Mesothelial cell of epicardium (in vitro differentiated cells): Measurements from ENCODE around the gene DYNC1H1. TPM values are rescaled to one million over a fixed set of nuclear protein-coding genes. Genes with fewer than 3 reads are reported as not detected.

Source experiments
- DNase-seq, 2 experiments: peaks; one replicate each; pipeline ENCODE4 v3.0.0; 2021; ENCODE audit warnings: low spot score in 2 of 2; ENCODE audit not compliant: unreplicated experiment in 2 of 2
- H3K27ac Mint-ChIP-seq: 2 replicates; pipeline ENCODE4 v1.8.0; 2021; ENCODE audit warnings: mixed read lengths
- H3K27me3 Mint-ChIP-seq: 2 replicates; pipeline ENCODE4 v1.8.0; 2021; ENCODE audit warnings: low read depth, mixed read lengths
- H3K36me3 Mint-ChIP-seq: 2 replicates; pipeline ENCODE4 v1.8.0; 2021; ENCODE audit warnings: mixed read lengths
- H3K4me1 Mint-ChIP-seq: 2 replicates; pipeline ENCODE4 v1.8.0; 2021; ENCODE audit warnings: mixed read lengths
- H3K4me3 Mint-ChIP-seq: 2 replicates; pipeline ENCODE4 v1.8.0; 2021; ENCODE audit warnings: mild to moderate bottlenecking, moderate library complexity, mixed read lengths
- H3K9me3 Mint-ChIP-seq: 2 replicates; pipeline ENCODE4 v1.8.0; 2021; ENCODE audit warnings: mixed read lengths
- CTCF ChIP-seq: fragments of 200-600 bp; sonication (generic); IDR thresholded peaks from one replicate; pipeline ENCODE4 v1.5.0; 2021; ENCODE audit warnings: antibody characterized with exemption; ENCODE audit not compliant: unreplicated experiment
- total RNA-seq: library from RNA; stranded (reverse); gene quantifications from 3 replicates; pipeline ENCODE4 v1.2.1, GENCODE V29; 2021

The DYNC1H1 gene
- total RNA-seq, 1 donor from 2014 or later = 515 TPM

GRCh38 chr14:102033241-102033640, 68.9 kb downstream of the DYNC1H1 start:
- no peak overlapping the region for H3K27ac Mint-ChIP-seq
- DNase-seq = no peak
- TF ChIP-seq CTCF = no peak
- H3K27me3 Mint-ChIP-seq = no peaks in the 10 kb centered on the region
- H3K36me3 Mint-ChIP-seq = peaks cover 61% of the 10 kb centered on the region
- H3K9me3 Mint-ChIP-seq = no peaks in the 10 kb centered on the region
- H3K4me1 Mint-ChIP-seq = no peaks in the 10 kb centered on the region
- H3K4me3 Mint-ChIP-seq = no peak overlapping the region

- Mint-ChIP-seq H3K9me3 (no peaks in the 10 kb centered on the region), H3K4me1 (no peaks in the 10 kb centered on the region), H3K36me3 (peaks cover 64% of the 10 kb centered on the region), H3K27ac (no peak overlapping the region), H3K4me3 (no peak overlapping the region), H3K27me3 (no peaks in the 10 kb centered on the region)
- no peak for DNase-seq
- no peak for TF ChIP-seq CTCF
Measured at GRCh38 chr14:102034301-102034700, 69.9 kb downstream of the DYNC1H1 start.

- Mint-ChIP-seq H3K4me1 (no peaks in the 10 kb centered on the region), H3K4me3 (no peak overlapping the region), H3K27me3 (no peaks in the 10 kb centered on the region), H3K36me3 (peaks cover 67% of the 10 kb centered on the region), H3K27ac (no peak overlapping the region), H3K9me3 (no peaks in the 10 kb centered on the region)
- TF ChIP-seq CTCF = no peak
- no peak for DNase-seq
Measured at GRCh38 chr14:102035914-102036313, 71.5 kb downstream of the DYNC1H1 start.

DNA sequence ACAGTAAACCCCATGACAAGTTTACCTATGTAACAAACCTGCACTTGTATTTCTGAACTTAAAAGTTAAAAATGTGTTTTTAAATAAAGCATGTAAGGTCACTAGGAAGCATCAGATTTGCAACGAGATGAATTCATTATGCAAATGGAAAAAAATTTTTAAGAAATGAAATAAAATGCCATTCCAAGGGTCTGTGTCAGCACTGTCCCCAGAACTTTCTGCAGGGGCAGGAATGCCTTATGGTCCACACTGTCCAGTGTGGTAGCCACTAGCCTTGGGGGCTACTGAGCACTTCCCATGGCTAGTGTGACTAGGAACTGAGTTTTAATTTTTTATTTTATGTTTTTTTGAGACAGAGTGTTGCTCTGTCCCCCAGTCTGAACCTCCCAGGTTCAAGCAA, 73.3 kb downstream of the DYNC1H1 start:
- no peaks in the 10 kb centered on the region for H3K4me1 Mint-ChIP-seq
- peaks cover 69% of the 10 kb centered on the region for H3K36me3 Mint-ChIP-seq
- H3K4me3 Mint-ChIP-seq = no peak overlapping the region
- DNase-seq = no peak
- no peaks in the 10 kb centered on the region for H3K9me3 Mint-ChIP-seq
- H3K27ac Mint-ChIP-seq = no peak overlapping the region
- no peak for TF ChIP-seq CTCF
- H3K27me3 Mint-ChIP-seq = no peaks in the 10 kb centered on the region

DNA sequence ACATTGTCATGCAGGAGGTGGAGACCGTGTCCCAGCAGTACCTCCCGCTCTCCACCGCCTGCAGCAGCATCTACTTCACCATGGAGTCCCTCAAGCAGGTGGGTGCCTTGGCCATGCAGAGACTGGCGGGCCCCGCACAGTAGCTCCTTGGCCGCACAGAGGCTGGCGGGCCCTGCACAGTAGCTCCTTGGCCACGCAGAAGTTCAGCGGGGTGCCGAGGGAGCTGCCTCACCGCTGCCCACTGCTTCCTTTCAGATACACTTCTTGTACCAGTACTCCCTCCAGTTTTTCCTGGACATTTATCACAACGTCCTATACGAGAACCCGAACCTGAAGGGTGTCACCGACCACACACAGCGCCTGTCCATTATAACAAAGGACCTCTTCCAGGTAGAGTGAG, 74.8 kb downstream of the DYNC1H1 start:
- no peak for TF ChIP-seq CTCF
- H3K9me3 Mint-ChIP-seq = no peaks in the 10 kb centered on the region
- H3K4me3 Mint-ChIP-seq = no peak overlapping the region
- no peak for DNase-seq
- H3K36me3 Mint-ChIP-seq = peaks cover 63% of the 10 kb centered on the region
- H3K27me3 Mint-ChIP-seq = no peaks in the 10 kb centered on the region
- no peak overlapping the region for H3K27ac Mint-ChIP-seq
- H3K4me1 Mint-ChIP-seq = no peaks in the 10 kb centered on the region

DNA sequence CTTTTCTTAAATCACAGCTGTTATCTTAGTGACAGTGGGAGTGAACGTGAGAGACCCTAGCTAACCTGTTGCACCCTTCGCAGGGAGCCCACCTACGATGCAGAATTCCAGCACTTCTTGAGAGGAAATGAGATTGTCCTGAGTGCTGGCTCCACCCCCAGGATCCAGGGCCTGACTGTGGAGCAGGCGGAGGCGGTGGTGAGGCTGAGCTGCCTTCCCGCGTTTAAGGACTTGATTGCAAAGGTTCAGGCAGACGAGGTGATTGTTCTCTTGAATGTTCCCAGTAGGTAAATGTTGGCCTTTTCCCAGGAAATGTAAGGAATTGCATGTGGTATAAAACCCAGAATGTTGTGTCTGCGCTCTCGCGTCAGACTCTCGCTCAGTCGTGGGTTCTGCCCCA, 75.8 kb downstream of the DYNC1H1 start:
- no peak overlapping the region for H3K27ac Mint-ChIP-seq
- no peak for DNase-seq
- no peak overlapping the region for H3K4me3 Mint-ChIP-seq
- no peaks in the 10 kb centered on the region for H3K4me1 Mint-ChIP-seq
- H3K9me3 Mint-ChIP-seq = no peaks in the 10 kb centered on the region
- no peaks in the 10 kb centered on the region for H3K27me3 Mint-ChIP-seq
- no peak for TF ChIP-seq CTCF
- H3K36me3 Mint-ChIP-seq = peaks cover 63% of the 10 kb centered on the region
